WERI-Rb-1 (cell line): ENCODE results near the gene EDN1.
"Not testable (repeated sequence)": the region's sequence is repeated elsewhere in the genome, so short reads cannot be mapped to it uniquely, and the experiment has no call there.

Source experiments
- DNase-seq: peaks from one replicate; pipeline ENCODE4 v3.0.0-alpha.2; 2020
- H3K27ac ChIP-seq: fragments of 250-450 bp; sonication (Bioruptor Pico); 2 replicates; pipeline ENCODE4 v1.5.1; 2020; ENCODE audit warnings: mild to moderate bottlenecking, moderate library complexity
- H3K27me3 ChIP-seq: fragments of 250-450 bp; sonication (Bioruptor Pico); 2 replicates; pipeline ENCODE4 v1.5.1; 2021; ENCODE audit warnings: mild to moderate bottlenecking, low read depth, moderate library complexity; ENCODE audit not compliant: insufficient read depth, severe bottlenecking
- H3K36me3 ChIP-seq: fragments of 250-450 bp; sonication (Bioruptor Pico); 2 replicates; pipeline ENCODE4 v1.5.1; 2020; ENCODE audit warnings: mild to moderate bottlenecking, moderate library complexity
- H3K4me3 ChIP-seq: 2 replicates; pipeline ENCODE4 v1.5.1; 2011; ENCODE audit warnings: low read depth, mild to moderate bottlenecking, control low read depth, low read length
- H3K9me3 ChIP-seq: fragments of 250-450 bp; sonication (Bioruptor Pico); 2 replicates; pipeline ENCODE4 v1.5.1; 2021; ENCODE audit warnings: mild to moderate bottlenecking, moderate library complexity; ENCODE audit not compliant: severe bottlenecking
- CTCF ChIP-seq: IDR thresholded peaks from 2 replicates; pipeline ENCODE4 v1.5.1; 2011; ENCODE audit warnings: low read depth, mild to moderate bottlenecking, control low read depth, inconsistent platforms, low read length

EDN1 gene

GRCh38 chr6:12313992-12314589 is 23.9 kb downstream of the EDN1 start:
- DNase-seq: no peak
- H3K36me3 ChIP-seq: no peaks in the 10 kb centered on the region
- H3K27me3 ChIP-seq: peaks cover 2% of the 10 kb centered on the region
- H3K4me3 ChIP-seq: no peak overlapping the region
- TF ChIP-seq CTCF: no peak
- H3K9me3 ChIP-seq: peaks cover 10% of the 10 kb centered on the region
- no peak overlapping the region for H3K27ac ChIP-seq

- Histone ChIP-seq H3K27me3 (peaks cover 2% of the 10 kb centered on the region), H3K4me3 (no peak overlapping the region), H3K9me3 (peaks cover 10% of the 10 kb centered on the region), H3K27ac (no peak overlapping the region), H3K36me3 (no peaks in the 10 kb centered on the region)
- DNase-seq: no peak
- no peak for TF ChIP-seq CTCF
Measured at GRCh38 chr6:12314751-12315150, 24.6 kb downstream of the EDN1 start.

- H3K36me3 ChIP-seq: no peaks in the 10 kb centered on the region
- peaks cover 2% of the 10 kb centered on the region for H3K27me3 ChIP-seq
- no peak for TF ChIP-seq CTCF
- no peak for DNase-seq
- H3K9me3 ChIP-seq: peaks cover 10% of the 10 kb centered on the region
- H3K27ac ChIP-seq: no peak overlapping the region
- no peak overlapping the region for H3K4me3 ChIP-seq
Measured at GRCh38 chr6:12315292-12316081, 25.3 kb downstream of the EDN1 start.

- DNase-seq: no peak
- TF ChIP-seq CTCF: no peak
- H3K4me3 ChIP-seq: no peak overlapping the region
- H3K9me3 ChIP-seq: peaks cover 10% of the 10 kb centered on the region
- no peak overlapping the region for H3K27ac ChIP-seq
- no peaks in the 10 kb centered on the region for H3K36me3 ChIP-seq
- H3K27me3 ChIP-seq: peaks cover 2% of the 10 kb centered on the region
Measured at GRCh38 chr6:12318749-12319148, 28.6 kb downstream of the EDN1 start.

- not testable (repeated sequence) for H3K36me3 ChIP-seq, H3K27ac ChIP-seq, H3K9me3 ChIP-seq, H3K27me3 ChIP-seq, DNase-seq, H3K4me3 ChIP-seq
Measured at GRCh38 chr6:12320074-12320473, 29.9 kb downstream of the EDN1 start.

GRCh38 chr6:12324099-12324498 is 33.9 kb downstream of the EDN1 start:
- no peak for DNase-seq

More at GRCh38 chr6:12324099-12324498, 33.9 kb downstream of the EDN1 start:
- Histone ChIP-seq H3K27ac (no peak overlapping the region), H3K36me3 (no peaks in the 10 kb centered on the region), H3K4me3 (no peak overlapping the region), H3K27me3 (no peaks in the 10 kb centered on the region), H3K9me3 (no peaks in the 10 kb centered on the region)
- TF ChIP-seq CTCF: no peak
